ENCODE results near the gene KRTAP10-4. TPM values are rescaled to one million over a fixed set of nuclear protein-coding genes. Genes with fewer than 3 reads are reported as not detected.
"Not testable (repeated sequence)": the region's sequence is repeated elsewhere in the genome, so short reads cannot be mapped to it uniquely, and the experiment has no call there.

The KRTAP10-4 gene
- total RNA-seq, 6 experiments from 2014 or later: not detected

DNA sequence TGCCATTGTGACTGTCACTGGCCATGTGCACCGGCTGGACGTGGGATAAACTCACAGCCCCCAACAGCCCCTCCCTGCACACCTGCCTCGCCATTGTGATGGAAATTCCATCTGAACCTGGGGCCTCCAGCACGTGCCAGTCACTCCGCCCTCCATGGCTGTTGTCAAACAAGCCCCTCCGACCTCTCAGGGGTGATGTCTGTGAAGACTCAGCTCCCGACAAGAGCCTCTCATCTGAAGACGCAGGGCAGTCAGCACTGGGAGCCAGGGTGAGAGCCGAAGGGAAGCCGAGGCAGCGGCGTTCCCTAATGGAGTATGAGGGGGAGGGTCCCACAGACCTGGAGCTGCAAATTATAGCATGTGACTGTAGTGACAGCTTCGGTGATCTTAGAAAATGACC, 20.8 kb upstream of the KRTAP10-4 start:
- H3K27me3 Mint-ChIP-seq (ENCODE audit: insufficient read depth): peaks cover 19% of the 10 kb centered on the region

DNA sequence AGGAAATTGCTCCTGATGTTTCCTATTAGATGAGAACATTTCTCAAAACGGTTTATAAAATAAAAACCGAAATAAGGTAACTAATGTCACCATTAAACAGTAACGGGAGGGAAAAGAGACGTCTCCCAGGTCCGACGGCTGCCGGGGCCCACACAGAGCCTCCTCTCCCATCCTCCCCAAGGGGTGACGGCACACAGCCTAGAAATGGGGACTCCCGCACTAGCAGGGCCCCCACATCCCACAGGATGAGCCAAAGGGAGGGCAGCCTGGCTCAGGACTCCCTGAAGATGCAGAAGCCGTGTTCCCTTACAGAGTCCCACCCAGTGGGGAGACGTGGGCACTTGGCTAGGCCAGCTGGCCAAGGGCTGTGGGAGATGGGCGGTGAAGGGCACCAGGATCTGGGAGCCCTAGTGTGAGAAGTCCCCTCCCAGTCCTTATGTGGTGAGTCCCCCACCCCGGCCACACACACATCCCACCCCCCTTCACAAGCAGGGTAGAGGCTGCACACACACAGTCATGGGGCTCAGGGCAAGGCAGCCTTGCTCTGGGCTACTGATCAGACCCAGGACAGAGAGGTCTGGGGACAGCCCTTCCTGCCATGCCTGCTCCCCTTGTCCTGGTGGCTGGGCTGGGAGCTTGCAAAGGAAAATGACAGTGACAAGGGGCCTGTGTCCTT, 18.2 kb upstream of the KRTAP10-4 start:
- Mint-ChIP-seq H3K27ac (no peak overlapping the region), H3K27me3 (ENCODE audit: insufficient read depth) (peaks cover 17% of the 10 kb centered on the region), H3K36me3 (ENCODE audit: low read depth) (no peaks in the 10 kb centered on the region; the same call in 1 of the 2 replicates), H3K9me3 (peaks cover 4% of the 10 kb centered on the region; the same call in 1 of the 2 replicates), H3K4me1 (ENCODE audit: low read depth) (no peaks in the 10 kb centered on the region), H3K4me3 (no peak overlapping the region)
- DNase-seq: no peak
- TF ChIP-seq, protein P1, sequence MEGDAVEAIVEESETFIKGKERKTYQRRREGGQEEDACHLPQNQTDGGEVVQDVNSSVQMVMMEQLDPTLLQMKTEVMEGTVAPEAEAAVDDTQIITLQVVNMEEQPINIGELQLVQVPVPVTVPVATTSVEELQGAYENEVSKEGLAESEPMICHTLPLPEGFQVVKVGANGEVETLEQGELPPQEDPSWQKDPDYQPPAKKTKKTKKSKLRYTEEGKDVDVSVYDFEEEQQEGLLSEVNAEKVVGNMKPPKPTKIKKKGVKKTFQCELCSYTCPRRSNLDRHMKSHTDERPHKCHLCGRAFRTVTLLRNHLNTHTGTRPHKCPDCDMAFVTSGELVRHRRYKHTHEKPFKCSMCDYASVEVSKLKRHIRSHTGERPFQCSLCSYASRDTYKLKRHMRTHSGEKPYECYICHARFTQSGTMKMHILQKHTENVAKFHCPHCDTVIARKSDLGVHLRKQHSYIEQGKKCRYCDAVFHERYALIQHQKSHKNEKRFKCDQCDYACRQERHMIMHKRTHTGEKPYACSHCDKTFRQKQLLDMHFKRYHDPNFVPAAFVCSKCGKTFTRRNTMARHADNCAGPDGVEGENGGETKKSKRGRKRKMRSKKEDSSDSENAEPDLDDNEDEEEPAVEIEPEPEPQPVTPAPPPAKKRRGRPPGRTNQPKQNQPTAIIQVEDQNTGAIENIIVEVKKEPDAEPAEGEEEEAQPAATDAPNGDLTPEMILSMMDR (IDR thresholded peaks at IDR 0.05): no peak

More for the DNA sequence above, 20.8 kb upstream of the KRTAP10-4 start:
- H3K36me3 Mint-ChIP-seq (ENCODE audit: low read depth): no peaks in the 10 kb centered on the region; the same call in 1 of the 2 replicates
- TF ChIP-seq, protein P1 (IDR thresholded peaks at IDR 0.05): no peak
- no peak for DNase-seq
- no peak overlapping the region for H3K4me3 Mint-ChIP-seq
- no peak overlapping the region for H3K27ac Mint-ChIP-seq
- no peaks in the 10 kb centered on the region for H3K4me1 Mint-ChIP-seq (ENCODE audit: low read depth)
- H3K9me3 Mint-ChIP-seq: peaks cover 12% of the 10 kb centered on the region; the same call in 1 of the 2 replicates

DNA sequence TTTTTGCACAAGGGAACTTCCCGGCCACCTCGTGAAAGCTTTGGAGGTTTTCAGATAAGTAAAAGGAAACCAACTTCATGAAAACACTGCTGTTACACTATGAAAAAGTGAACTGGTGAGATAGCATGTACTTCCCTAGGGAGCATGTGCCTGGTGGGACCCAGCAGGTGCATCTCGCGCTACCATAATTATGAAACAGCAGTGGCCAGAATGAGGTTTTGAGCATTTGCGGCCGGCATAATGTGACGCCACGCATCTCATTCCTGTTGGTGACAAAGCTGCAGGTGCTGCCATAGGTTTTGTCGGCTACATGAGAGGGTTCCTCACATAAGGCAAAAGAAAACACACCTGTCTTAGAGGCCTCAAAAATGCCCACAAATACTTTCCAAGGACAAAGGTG, 16.6 kb upstream of the KRTAP10-4 start:
- no peaks in the 10 kb centered on the region for H3K4me1 Mint-ChIP-seq (ENCODE audit: low read depth)
- H3K27me3 Mint-ChIP-seq (ENCODE audit: insufficient read depth): peaks cover 11% of the 10 kb centered on the region

DNA sequence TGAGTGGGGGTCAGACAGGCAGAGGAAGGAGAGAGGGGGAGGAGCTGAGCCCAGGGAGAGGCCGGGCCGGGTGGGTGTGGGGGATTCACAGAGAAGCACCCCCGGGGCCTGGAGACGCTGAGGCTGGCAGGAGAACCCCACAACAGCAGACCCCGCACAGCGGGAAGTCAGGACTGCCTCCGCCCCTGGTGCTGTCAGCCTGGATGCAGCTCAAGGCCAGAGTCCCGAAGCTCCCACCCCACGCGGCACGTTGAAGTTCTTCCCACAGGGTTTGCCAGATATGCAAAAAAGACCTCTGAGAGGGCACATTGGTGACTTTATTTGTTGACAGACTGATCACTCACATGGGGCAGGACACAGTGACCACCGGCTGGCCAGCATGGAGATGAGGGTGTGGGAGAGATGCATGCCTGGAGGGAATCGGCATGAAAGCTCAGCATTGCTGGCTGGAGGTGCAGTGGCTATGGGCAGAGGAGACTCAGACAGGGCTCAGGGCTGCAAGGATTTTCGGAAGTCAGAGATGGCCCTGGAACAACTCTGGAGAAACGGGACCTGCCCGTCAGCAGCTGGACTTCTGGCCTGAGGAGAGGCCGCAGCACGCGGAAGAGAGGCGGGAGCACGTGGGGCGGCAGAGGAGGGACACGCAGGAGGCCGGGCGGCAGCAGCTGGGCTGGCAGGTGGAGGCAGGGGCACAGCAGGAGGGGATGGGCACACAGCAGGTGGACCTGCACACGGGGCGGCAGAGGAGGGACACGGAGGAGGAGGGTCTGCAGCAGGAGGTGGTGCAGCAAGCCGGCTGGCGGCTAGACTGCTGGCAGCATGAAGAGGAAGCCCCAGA, 15.8 kb upstream of the KRTAP10-4 start:
- peaks cover 11% of the 10 kb centered on the region for H3K27me3 Mint-ChIP-seq (ENCODE audit: insufficient read depth)

More for the DNA sequence above, 16.6 kb upstream of the KRTAP10-4 start:
- H3K9me3 Mint-ChIP-seq: no peaks in the 10 kb centered on the region; the same call in 1 of the 2 replicates
- no peak for DNase-seq
- H3K4me3 Mint-ChIP-seq: no peak overlapping the region
- no peaks in the 10 kb centered on the region for H3K36me3 Mint-ChIP-seq (ENCODE audit: low read depth)
- H3K27ac Mint-ChIP-seq: no peak overlapping the region
- TF ChIP-seq, protein P1 (IDR thresholded peaks at IDR 0.05): no peak

DNA sequence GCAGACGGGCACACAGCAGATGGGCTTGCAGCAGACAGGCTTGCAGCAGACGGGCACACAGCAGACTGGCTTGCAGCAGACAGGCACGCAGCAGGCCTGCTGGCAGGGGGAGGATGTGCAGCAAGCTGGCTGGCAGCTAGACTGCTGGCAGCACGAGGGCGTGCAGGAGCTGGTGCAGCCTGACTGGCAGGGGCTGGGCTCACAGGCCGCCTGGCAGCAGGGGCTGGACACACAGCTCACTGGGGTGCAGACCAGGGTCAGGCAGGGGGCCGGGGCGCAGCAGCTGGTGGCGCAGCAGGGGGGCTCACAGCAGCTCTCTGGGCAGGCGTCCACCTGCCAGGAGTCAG, 15.2 kb upstream of the KRTAP10-4 start:
- not testable (repeated sequence) for DNase-seq; H3K27me3 Mint-ChIP-seq (ENCODE audit: insufficient read depth); H3K9me3 Mint-ChIP-seq; H3K4me3 Mint-ChIP-seq; H3K27ac Mint-ChIP-seq; H3K36me3 Mint-ChIP-seq (ENCODE audit: low read depth); H3K4me1 Mint-ChIP-seq (ENCODE audit: low read depth)

More for the DNA sequence above, 15.8 kb upstream of the KRTAP10-4 start:
- Mint-ChIP-seq H3K4me1 (ENCODE audit: low read depth) (no peaks in the 10 kb centered on the region), H3K4me3 (no peak overlapping the region), H3K27ac (no peak overlapping the region), H3K36me3 (ENCODE audit: low read depth) (no peaks in the 10 kb centered on the region), H3K9me3 (no peaks in the 10 kb centered on the region; the same call in 1 of the 2 replicates)
- no peak for DNase-seq
- TF ChIP-seq, protein P1 (IDR thresholded peaks at IDR 0.05): no peak

DNA sequence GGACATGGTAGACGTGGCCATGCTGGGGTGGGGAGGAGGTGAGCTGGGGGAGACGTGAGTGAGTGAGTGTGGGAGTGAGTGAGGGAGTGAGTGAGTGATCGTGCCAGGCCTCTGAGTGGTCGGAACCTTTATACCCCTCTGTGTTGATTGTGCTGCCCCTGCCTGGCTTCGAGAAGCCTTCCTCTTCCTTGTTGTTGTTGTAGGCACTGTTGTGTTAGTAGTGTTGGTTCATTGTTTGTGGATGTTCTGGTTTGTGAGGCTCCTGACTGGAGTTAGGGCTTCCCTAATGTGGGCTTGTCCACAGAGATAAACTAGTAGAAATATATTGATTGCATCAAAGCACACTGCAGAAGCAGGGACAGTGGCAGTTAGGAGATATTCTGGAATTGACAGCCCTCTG, 14.8 kb upstream of the KRTAP10-4 start, which contains the start of gene KRTAP10-3:
Gene KRTAP10-3, minus strand, starts transcription at position 101 of the 400 bp plus-strand sequence. Its CDS starts 80 bp downstream, at position 21.
- Mint-ChIP-seq H3K27ac (no peak within 1 kb of the TSS), H3K36me3 (ENCODE audit: low read depth) (no peaks in the 10 kb centered on the region), H3K4me3 (no peak within 1 kb of the TSS), H3K4me1 (ENCODE audit: low read depth) (no peaks in the 10 kb centered on the region), H3K9me3 (no peaks in the 10 kb centered on the region; the same call in 1 of the 2 replicates), H3K27me3 (ENCODE audit: insufficient read depth) (peaks cover 9% of the 10 kb centered on the region)
- TF ChIP-seq, protein P1 (IDR thresholded peaks at IDR 0.05): no peak
- no peak for DNase-seq
